Subcutaneous abdominal adipose tissue (tissue), 5 donors: ENCODE data around the gene MAP4K3.

ENCODE experiments used
- H3K27ac ChIP-seq: one replicate; pipeline ENCODE4 v1.7.0; 2013; ENCODE audit warnings: low read depth, mild to moderate bottlenecking, inconsistent platforms, low read length, moderate library complexity
- H3K27me3 ChIP-seq, 5 donors: one replicate each; pipeline ENCODE4 v1.7.0; 2013; ENCODE audit warnings: low read length in 5 of 5, inconsistent platforms in 1 of 5; ENCODE audit not compliant: control insufficient read depth in 5 of 5, insufficient read depth in 4 of 5
- H3K36me3 ChIP-seq, 5 donors: one replicate each; pipeline ENCODE4 v1.7.0; 2013; ENCODE audit warnings: low read length in 5 of 5; ENCODE audit not compliant: control insufficient read depth in 5 of 5, insufficient read depth in 5 of 5
- H3K4me1 ChIP-seq, 5 donors: one replicate each; pipeline ENCODE4 v1.7.0; 2013; ENCODE audit warnings: low read length in 5 of 5, mild to moderate bottlenecking in 3 of 5, moderate library complexity in 1 of 5; ENCODE audit not compliant: control insufficient read depth in 5 of 5, insufficient read depth in 5 of 5
- H3K4me3 ChIP-seq, 5 donors: one replicate each; pipeline ENCODE4 v1.7.0; 2013; ENCODE audit warnings: low read length in 5 of 5, low read depth in 1 of 5
- H3K9ac ChIP-seq, 5 donors: one replicate each; pipeline ENCODE4 v1.7.0; 2013; ENCODE audit warnings: low read length in 5 of 5, mild to moderate bottlenecking in 4 of 5, moderate library complexity in 3 of 5
- H3K9me3 ChIP-seq, 5 donors: one replicate each; pipeline ENCODE4 v1.7.0; 2013; ENCODE audit warnings: low read length in 5 of 5; ENCODE audit not compliant: control insufficient read depth in 5 of 5
- donor health status: healthy.
- donor health status: healthy.
- donor health status: healthy.
- donor health status: healthy.
- donor health status: healthy.

MAP4K3 gene

GRCh38 chr2:39379643-39380524 is 57.2 kb downstream of the MAP4K3 start:
- Histone ChIP-seq H3K36me3 (peaks cover 3 to 9% (median 4%) of the 10 kb centered on the region in 5 donors), H3K4me1 (peaks cover 0 to 31% (median 24%) of the 10 kb centered on the region in 5 donors), H3K27ac (peak overlapping the region; percentile 7), H3K27me3 (no peaks in the 10 kb centered on the region), H3K9ac (peak overlapping the region in 1 of 5 donors; percentile 51), H3K9me3 (no peaks in the 10 kb centered on the region), H3K4me3 (no peak overlapping the region)

- peaks cover 3 to 9% (median 6%) of the 10 kb centered on the region in 5 donors for H3K36me3 ChIP-seq
- peak overlapping the region in 1 of 5 donors; percentile 48 for H3K9ac ChIP-seq
- H3K27ac ChIP-seq, result peak overlapping the region; percentile 11
- no peaks in the 10 kb centered on the region for H3K9me3 ChIP-seq
- H3K4me3 ChIP-seq, result no peak overlapping the region
- peaks cover 0 to 31% (median 24%) of the 10 kb centered on the region in 5 donors for H3K4me1 ChIP-seq
- no peaks in the 10 kb centered on the region for H3K27me3 ChIP-seq
Observed at GRCh38 chr2:39378968-39379367, 58.1 kb downstream of the MAP4K3 start.

- Histone ChIP-seq H3K36me3 (peaks cover 3 to 19% (median 10%) of the 10 kb centered on the region in 5 donors), H3K9me3 (peaks cover 0 to 4% (median 0%) of the 10 kb centered on the region in 5 donors), H3K27me3 (no peaks in the 10 kb centered on the region), H3K27ac (no peak overlapping the region), H3K9ac (no peak overlapping the region), H3K4me3 (no peak overlapping the region), H3K4me1 (peaks cover 0 to 30% (median 24%) of the 10 kb centered on the region in 5 donors)
Observed at GRCh38 chr2:39377226-39377939, 59.7 kb downstream of the MAP4K3 start.

- Histone ChIP-seq H3K27ac (no peak overlapping the region), H3K36me3 (peaks cover 3 to 19% (median 10%) of the 10 kb centered on the region in 5 donors), H3K27me3 (no peaks in the 10 kb centered on the region)
Observed at GRCh38 chr2:39375917-39376316, 61.2 kb downstream of the MAP4K3 start.

GRCh38 chr2:39373181-39373802 is 63.8 kb downstream of the MAP4K3 start:
- Histone ChIP-seq H3K27me3 (no peaks in the 10 kb centered on the region), H3K9me3 (peaks cover 0 to 4% (median 0%) of the 10 kb centered on the region in 5 donors), H3K4me3 (no peak overlapping the region), H3K36me3 (peaks cover 3 to 19% (median 10%) of the 10 kb centered on the region in 5 donors), H3K9ac (no peak overlapping the region), H3K4me1 (peaks cover 0 to 8% (median 1%) of the 10 kb centered on the region in 5 donors), H3K27ac (no peak overlapping the region)

More at GRCh38 chr2:39375917-39376316, 61.2 kb downstream of the MAP4K3 start:
- Histone ChIP-seq H3K4me1 (peaks cover 0 to 23% (median 18%) of the 10 kb centered on the region in 5 donors), H3K9me3 (peaks cover 0 to 4% (median 0%) of the 10 kb centered on the region in 5 donors), H3K9ac (no peak overlapping the region), H3K4me3 (no peak overlapping the region)

GRCh38 chr2:39370101-39370500 is 67.0 kb downstream of the MAP4K3 start:
- Histone ChIP-seq H3K4me3 (no peak overlapping the region), H3K27ac (no peak overlapping the region), H3K4me1 (peaks cover 0 to 1% (median 0%) of the 10 kb centered on the region in 5 donors), H3K9me3 (peaks cover 0 to 4% (median 0%) of the 10 kb centered on the region in 5 donors), H3K9ac (no peak overlapping the region), H3K36me3 (peaks cover 0 to 10% (median 4%) of the 10 kb centered on the region in 5 donors), H3K27me3 (no peaks in the 10 kb centered on the region)

GRCh38 chr2:39368846-39369245 is 68.2 kb downstream of the MAP4K3 start:
- Histone ChIP-seq H3K27ac (no peak overlapping the region), H3K4me3 (no peak overlapping the region), H3K9ac (no peak overlapping the region), H3K4me1 (peaks cover 0 to 1% (median 0%) of the 10 kb centered on the region in 5 donors), H3K36me3 (peaks cover 0 to 10% (median 4%) of the 10 kb centered on the region in 5 donors), H3K27me3 (no peaks in the 10 kb centered on the region), H3K9me3 (peaks cover 0 to 4% (median 0%) of the 10 kb centered on the region in 5 donors)

GRCh38 chr2:39368376-39368775 is 68.7 kb downstream of the MAP4K3 start:
- no peak overlapping the region for H3K27ac ChIP-seq
- H3K36me3 ChIP-seq, result peaks cover 0 to 6% (median 1%) of the 10 kb centered on the region in 5 donors
- H3K4me1 ChIP-seq, result peaks cover 0 to 1% (median 0%) of the 10 kb centered on the region in 5 donors
- no peaks in the 10 kb centered on the region for H3K27me3 ChIP-seq
- no peak overlapping the region for H3K4me3 ChIP-seq
- peaks cover 0 to 3% (median 0%) of the 10 kb centered on the region in 5 donors for H3K9me3 ChIP-seq
- H3K9ac ChIP-seq, result no peak overlapping the region

GRCh38 chr2:39362595-39362994 is 74.5 kb downstream of the MAP4K3 start:
- Histone ChIP-seq H3K27ac (no peak overlapping the region), H3K9me3 (peaks cover 0 to 22% (median 19%) of the 10 kb centered on the region in 5 donors), H3K4me3 (no peak overlapping the region), H3K27me3 (no peaks in the 10 kb centered on the region), H3K9ac (no peak overlapping the region), H3K4me1 (no peaks in the 10 kb centered on the region), H3K36me3 (peaks cover 0 to 5% (median 0%) of the 10 kb centered on the region in 5 donors)
